OCI-M1 (cell line): ENCODE measurements around the gene NMT1.

Experiments used
- DNase-seq: peaks from one replicate; lab custom pipeline; 2025; lab: John Stamatoyannopoulos, UW

NMT1 gene

GRCh38 chr17:45081047-45081703 is 20.1 kb downstream of the NMT1 start:
- DNase-seq = no peak

DNA sequence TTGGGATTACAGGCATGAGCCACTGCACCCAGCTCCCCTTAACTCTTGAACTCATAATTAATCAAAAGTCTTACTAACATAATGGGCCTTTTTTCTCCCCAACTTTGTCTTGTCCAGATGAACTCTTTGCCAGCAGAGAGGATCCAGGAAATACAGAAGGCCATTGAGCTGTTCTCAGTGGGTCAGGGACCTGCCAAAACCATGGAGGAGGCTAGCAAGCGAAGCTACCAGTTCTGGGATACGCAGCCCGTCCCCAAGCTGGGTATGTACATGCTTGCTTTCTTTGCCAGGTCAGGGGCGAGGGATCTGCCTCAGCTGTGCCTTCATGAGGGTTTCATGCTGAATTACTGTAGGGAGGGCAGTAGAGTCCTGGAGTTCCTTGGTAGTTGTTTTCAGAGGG is 25.3 kb downstream of the NMT1 start:
- DNase-seq = no peak

GRCh38 chr17:45086865-45087503 is 25.9 kb downstream of the NMT1 start:
- no peak for DNase-seq

GRCh38 chr17:45087504-45087975 is 26.4 kb downstream of the NMT1 start:
- no peak for DNase-seq

DNA sequence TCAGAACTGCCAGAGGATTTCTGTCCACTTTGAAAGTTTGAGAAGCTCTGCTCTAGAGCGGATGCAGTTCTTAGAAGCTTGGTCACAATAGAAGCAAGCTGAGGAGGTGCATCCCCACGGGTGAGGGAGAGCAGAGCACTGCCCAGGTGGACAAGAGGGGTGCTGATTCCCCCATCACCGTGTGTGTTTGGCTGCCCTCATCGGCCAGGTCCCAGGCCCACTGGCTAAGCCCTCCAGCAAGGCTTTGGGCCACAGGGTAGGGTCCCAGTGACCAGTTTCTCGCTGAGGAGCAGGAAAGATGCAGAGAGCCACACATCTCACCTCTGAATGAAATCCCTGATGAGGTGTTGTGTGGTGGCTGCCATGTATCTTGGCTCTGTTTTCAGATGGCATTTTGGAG is 26.9 kb downstream of the NMT1 start:
- no peak for DNase-seq

GRCh38 chr17:45088741-45089140 is 27.6 kb downstream of the NMT1 start:
- DNase-seq = no peak

- no peak for DNase-seq
These were observed 29.6 kb downstream of the NMT1 start for GRCh38 chr17:45090711-45091110.

GRCh38 chr17:45091778-45092425 is 30.8 kb downstream of the NMT1 start:
- no peak for DNase-seq

- no peak for DNase-seq
These were observed 31.9 kb downstream of the NMT1 start for GRCh38 chr17:45092911-45093430.

- no peak for DNase-seq
These were observed 32.5 kb downstream of the NMT1 start for GRCh38 chr17:45093444-45094110.

- DNase-seq = peak; percentile 32
These were observed 35.0 kb downstream of the NMT1 start for GRCh38 chr17:45096141-45096540.

GRCh38 chr17:45096926-45097325 is 35.8 kb downstream of the NMT1 start:
- no peak for DNase-seq

- DNase-seq = no peak
These were observed 37.2 kb downstream of the NMT1 start for GRCh38 chr17:45098081-45098868.

GRCh38 chr17:45098869-45099616 is 37.9 kb downstream of the NMT1 start:
- DNase-seq = peak; percentile 84

DNA sequence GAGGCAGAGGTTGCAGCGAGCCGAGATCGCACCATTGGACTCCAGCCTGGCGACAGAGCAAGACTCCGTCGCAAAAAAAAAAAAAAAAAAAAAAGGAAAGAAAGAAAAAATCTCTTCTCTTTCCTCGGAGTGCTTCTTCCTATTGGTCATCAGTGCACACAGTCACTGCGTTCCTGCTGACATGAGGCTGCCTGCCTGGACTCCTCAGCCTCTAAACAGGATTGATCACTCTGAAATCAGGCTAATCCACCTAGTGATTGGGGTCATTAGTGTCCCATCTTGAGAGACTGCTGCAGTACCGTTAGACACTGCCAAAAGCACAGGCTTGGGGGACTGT is 40.4 kb downstream of the NMT1 start:
- DNase-seq = no peak

GRCh38 chr17:45101883-45102811 is 41.0 kb downstream of the NMT1 start:
- no peak for DNase-seq

- no peak for DNase-seq
These were observed 41.7 kb downstream of the NMT1 start for GRCh38 chr17:45102856-45103255.

GRCh38 chr17:45103269-45103795 is 42.2 kb downstream of the NMT1 start:
- DNase-seq = no peak

- no peak for DNase-seq
These were observed 42.9 kb downstream of the NMT1 start for GRCh38 chr17:45104029-45104428.

GRCh38 chr17:45104497-45104896 is 43.4 kb downstream of the NMT1 start:
- no peak for DNase-seq
